SK-N-MC (cell line): ENCODE data around the gene ZBED1.

ENCODE experiments used
- EZH2 ChIP-seq: fragments of 200-600 bp; sonication (generic); IDR thresholded peaks from one replicate; pipeline ENCODE4 v1.6.1; 2017; ENCODE audit warnings: antibody characterized with exemption
- FOXP2 ChIP-seq: optimal IDR thresholded peaks from 2 replicates; pipeline ENCODE3; 2011; ENCODE audit warnings: mild to moderate bottlenecking, moderate library complexity; ENCODE audit not compliant: insufficient read depth; ENCODE audit errors: extremely low read length, control extremely low read depth
- POLR2AphosphoS5 ChIP-seq: IDR thresholded peaks from 2 replicates; pipeline ENCODE4 v1.6.1; 2012; ENCODE audit warnings: mild to moderate bottlenecking, low read depth, low read length, borderline replicate concordance

GRCh38 chrX:2500803-2501558 is at the start of gene ZBED1, which contains the start of gene DHRSX:
- no peak for TF ChIP-seq EZH2
- no peak for TF ChIP-seq POLR2AphosphoS5
- TF ChIP-seq FOXP2, result no peak
